Panc1 (cell line): ENCODE measurements around the gene MPRIP.

Experiments
- POLR2AphosphoS5 ChIP-seq: IDR thresholded peaks from 2 replicates; pipeline ENCODE4 v1.6.1; 2012; ENCODE audit warnings: mild to moderate bottlenecking, low read depth, low read length, moderate library complexity
- REST ChIP-seq, 2 experiments: IDR thresholded peaks; 2 replicates each; pipeline ENCODE4 v1.6.1; 2011 to 2012; ENCODE audit warnings: low read depth in 2 of 2, control low read depth in 1 of 2, low read length in 1 of 2, mild to moderate bottlenecking in 1 of 2, moderate library complexity in 1 of 2; ENCODE audit not compliant: insufficient read depth in 1 of 2
- SIN3A ChIP-seq: IDR thresholded peaks from 2 replicates; pipeline ENCODE4 v1.6.1; 2012; ENCODE audit warnings: low read depth, mild to moderate bottlenecking, low read length, moderate library complexity, borderline replicate concordance; ENCODE audit not compliant: insufficient read depth
- TCF7L2 ChIP-seq: IDR thresholded peaks from 2 replicates; pipeline ENCODE4 v1.6.1; 2011; ENCODE audit warnings: mild to moderate bottlenecking, low read depth, low read length, inconsistent platforms
- TF ChIP-seq, protein P1 (sequence below): fragments of 450-650 bp; IDR thresholded peaks from 2 replicates; pipeline ENCODE4 v1.5.1; 2017; ENCODE audit warnings: mild to moderate bottlenecking

DNA sequence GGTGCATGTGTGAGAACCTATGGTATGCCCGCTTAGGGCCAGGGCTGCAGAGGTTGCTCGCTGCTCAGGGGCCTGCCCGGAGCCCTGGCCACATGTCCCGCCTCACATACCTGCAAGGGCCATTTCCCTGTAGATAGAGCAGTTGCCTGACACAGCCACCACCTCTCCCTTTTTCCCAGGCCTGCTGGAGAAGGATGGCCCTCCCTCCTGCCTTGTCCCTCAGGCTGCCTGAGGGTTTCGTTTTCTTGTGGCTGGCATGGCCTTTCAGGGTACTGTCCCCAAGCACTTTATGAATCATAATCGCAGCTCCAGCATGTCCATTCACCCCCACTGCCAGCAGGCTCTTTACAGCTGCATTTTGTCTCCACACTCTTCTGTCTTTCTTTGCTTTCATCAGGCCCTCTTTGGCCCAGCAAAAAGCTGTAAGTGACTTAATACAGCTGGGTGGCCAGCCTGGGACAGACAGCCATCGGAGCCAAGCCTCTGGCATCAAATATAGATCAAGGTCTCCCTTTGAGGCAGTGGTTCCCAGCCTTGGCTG lies 65.7 kb downstream of the MPRIP start:
- TF ChIP-seq REST (IDR thresholded peaks at IDR 0.05; ENCODE audit: insufficient read depth in 1 of 2, low read depth in 2 of 2, low read length in 1 of 2): no peak
- TF ChIP-seq, protein P1, sequence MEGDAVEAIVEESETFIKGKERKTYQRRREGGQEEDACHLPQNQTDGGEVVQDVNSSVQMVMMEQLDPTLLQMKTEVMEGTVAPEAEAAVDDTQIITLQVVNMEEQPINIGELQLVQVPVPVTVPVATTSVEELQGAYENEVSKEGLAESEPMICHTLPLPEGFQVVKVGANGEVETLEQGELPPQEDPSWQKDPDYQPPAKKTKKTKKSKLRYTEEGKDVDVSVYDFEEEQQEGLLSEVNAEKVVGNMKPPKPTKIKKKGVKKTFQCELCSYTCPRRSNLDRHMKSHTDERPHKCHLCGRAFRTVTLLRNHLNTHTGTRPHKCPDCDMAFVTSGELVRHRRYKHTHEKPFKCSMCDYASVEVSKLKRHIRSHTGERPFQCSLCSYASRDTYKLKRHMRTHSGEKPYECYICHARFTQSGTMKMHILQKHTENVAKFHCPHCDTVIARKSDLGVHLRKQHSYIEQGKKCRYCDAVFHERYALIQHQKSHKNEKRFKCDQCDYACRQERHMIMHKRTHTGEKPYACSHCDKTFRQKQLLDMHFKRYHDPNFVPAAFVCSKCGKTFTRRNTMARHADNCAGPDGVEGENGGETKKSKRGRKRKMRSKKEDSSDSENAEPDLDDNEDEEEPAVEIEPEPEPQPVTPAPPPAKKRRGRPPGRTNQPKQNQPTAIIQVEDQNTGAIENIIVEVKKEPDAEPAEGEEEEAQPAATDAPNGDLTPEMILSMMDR: no peak
- TF ChIP-seq TCF7L2: no peak
- no peak for TF ChIP-seq POLR2AphosphoS5
- TF ChIP-seq SIN3A: no peak
